Activated T-cell treated with anti-CD3 and anti-CD28 coated beads for 48 hours (primary cell): Measurements from ENCODE around the gene MAP3K6.
A peak's percentile ranks its signal among the peaks of the same experiment; 100 is the strongest.

Experiments
- DNase-seq: peaks from one replicate; pipeline ENCODE4 v3.0.0-alpha.2; 2020; ENCODE audit warnings: low read depth

The MAP3K6 gene

GRCh38 chr1:27372808-27373690 is 6.3 kb upstream of the MAP3K6 start:
- no peak for DNase-seq

GRCh38 chr1:27372022-27372807 is 5.5 kb upstream of the MAP3K6 start:
- DNase-seq: no peak

- DNase-seq: no peak
These were observed 2.3 kb upstream of the MAP3K6 start for GRCh38 chr1:27368869-27369582.

GRCh38 chr1:27367160-27367650 is 444 bp upstream of the MAP3K6 start:
- DNase-seq: no peak

GRCh38 chr1:27366113-27366410 is 699 bp downstream of the MAP3K6 start:
- peak; percentile 82 for DNase-seq

GRCh38 chr1:27365372-27366112 is 1.2 kb downstream of the MAP3K6 start:
- DNase-seq: peak; percentile 76

- no peak for DNase-seq
These were observed 1.9 kb downstream of the MAP3K6 start for GRCh38 chr1:27364696-27365371.

- no peak for DNase-seq
These were observed 2.7 kb downstream of the MAP3K6 start for GRCh38 chr1:27363766-27364695.

- DNase-seq: no peak
These were observed 5.2 kb downstream of the MAP3K6 start for GRCh38 chr1:27361553-27361952.

- no peak for DNase-seq
These were observed 5.7 kb downstream of the MAP3K6 start for GRCh38 chr1:27361044-27361402.

GRCh38 chr1:27360159-27361043 is 6.4 kb downstream of the MAP3K6 start:
- peak; percentile 27 for DNase-seq

GRCh38 chr1:27359822-27360158 is 7.0 kb downstream of the MAP3K6 start:
- DNase-seq: no peak

GRCh38 chr1:27358928-27359313 is 7.8 kb downstream of the MAP3K6 start:
- DNase-seq: no peak

- DNase-seq: no peak
These were observed 8.5 kb downstream of the MAP3K6 start for GRCh38 chr1:27358038-27358927.

GRCh38 chr1:27357281-27358037 is 9.3 kb downstream of the MAP3K6 start:
- DNase-seq: peak; percentile 79

- peak; percentile 33 for DNase-seq
These were observed 10.0 kb downstream of the MAP3K6 start for GRCh38 chr1:27356619-27357280.

GRCh38 chr1:27356277-27356618 is 10.5 kb downstream of the MAP3K6 start:
- DNase-seq: no peak
